Activated T-cell treated with anti-CD3 and anti-CD28 coated beads, Interleukin-2, amount 50 U/mL, for 72 hours (primary cell): Measurements from ENCODE around the gene SLIT3. TPM values are rescaled to one million over a fixed set of nuclear protein-coding genes. Genes with fewer than 3 reads are reported as not detected.

Experiments used
- ATAC-seq, 2 donors: fragments of 150-1000 bp; cut with Tn5 transposase; replicated peaks in 1 of 2; 2 replicates each; pipeline ENCODE4 v1.10.0; 2021; ENCODE audit warnings: moderate library complexity in 2 of 2, mild to moderate bottlenecking in 1 of 2
- DNase-seq, 2 donors: peaks; one replicate each; pipeline ENCODE4 v3.0.0; 2021 to 2022; ENCODE audit warnings: mixed read lengths in 1 of 2
- H3K27ac Mint-ChIP-seq: one replicate; pipeline ENCODE4 v1.8.0; 2022; ENCODE audit warnings: mild to moderate bottlenecking, moderate library complexity, mixed read lengths
- H3K27me3 Mint-ChIP-seq: one replicate; pipeline ENCODE4 v1.8.0; 2022; ENCODE audit warnings: low read depth, mixed read lengths
- H3K36me3 Mint-ChIP-seq, 2 donors: one replicate each; pipeline ENCODE4 v1.8.0; 2022; ENCODE audit warnings: mixed read lengths in 2 of 2, mild to moderate bottlenecking in 1 of 2; ENCODE audit not compliant: insufficient read depth in 2 of 2
- H3K4me1 Mint-ChIP-seq: one replicate; pipeline ENCODE4 v1.8.0; 2022; ENCODE audit warnings: low read depth, mixed read lengths
- H3K4me3 Mint-ChIP-seq, 2 donors: one replicate each; pipeline ENCODE4 v1.8.0; 2022; ENCODE audit warnings: mild to moderate bottlenecking in 2 of 2, mixed read lengths in 2 of 2, moderate library complexity in 2 of 2
- H3K9me3 Mint-ChIP-seq, 2 donors: one replicate each; pipeline ENCODE4 v1.8.0; 2022; ENCODE audit warnings: mixed read lengths in 2 of 2
- total RNA-seq, 2 donors: library from RNA; stranded (reverse); gene quantifications; one replicate each; pipeline ENCODE4 v1.2.3, GENCODE V29; 2022

SLIT3 gene
- total RNA-seq, 2 donors from 2014 or later, result 1.7 to 3.1 TPM

DNA sequence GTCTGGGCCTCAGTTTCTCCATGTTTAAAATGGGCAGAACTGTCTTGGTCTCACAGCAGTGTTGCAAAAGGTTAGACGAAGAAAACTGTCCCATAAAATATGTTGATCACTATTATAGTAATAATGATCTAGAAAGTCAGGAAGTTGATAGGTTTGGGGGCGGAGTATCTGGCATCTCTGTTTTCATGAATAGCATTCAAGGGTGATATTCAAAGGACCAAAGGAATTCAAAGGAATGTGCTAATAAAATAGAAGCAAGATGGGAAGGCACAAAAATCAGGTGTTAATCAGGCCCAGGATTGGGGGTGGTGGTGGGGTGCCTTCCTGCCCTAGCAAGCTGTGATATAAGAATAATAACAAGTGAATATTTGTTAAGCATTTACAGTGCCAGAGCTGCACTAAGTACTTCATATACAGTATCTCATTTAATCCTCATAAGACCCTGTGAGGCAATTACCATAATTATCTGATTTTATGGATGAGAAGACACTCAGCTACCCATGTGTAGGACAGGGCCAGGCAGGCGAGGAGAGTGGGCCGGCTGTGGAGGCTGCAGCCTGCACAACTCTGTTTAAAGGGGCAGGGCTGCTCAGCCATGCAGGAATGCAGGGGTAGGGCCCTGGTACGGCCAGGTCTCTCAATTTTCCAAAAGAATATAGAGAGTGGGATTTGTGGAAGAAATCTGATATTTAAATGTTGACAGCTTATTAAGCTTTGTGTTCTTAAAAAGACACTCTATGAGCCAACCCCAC, 579.8 kb downstream of the SLIT3 start:
- H3K4me3 Mint-ChIP-seq, result no peak overlapping the region
- H3K27me3 Mint-ChIP-seq, result peaks cover 45% of the 10 kb centered on the region
- peaks cover 2 to 4% of the 10 kb centered on the region in 2 donors for H3K36me3 Mint-ChIP-seq
- DNase-seq (no peak), ATAC-seq (no peak)
- no peaks in the 10 kb centered on the region for H3K9me3 Mint-ChIP-seq
- H3K4me1 Mint-ChIP-seq, result no peaks in the 10 kb centered on the region
- no peak overlapping the region for H3K27ac Mint-ChIP-seq

DNA sequence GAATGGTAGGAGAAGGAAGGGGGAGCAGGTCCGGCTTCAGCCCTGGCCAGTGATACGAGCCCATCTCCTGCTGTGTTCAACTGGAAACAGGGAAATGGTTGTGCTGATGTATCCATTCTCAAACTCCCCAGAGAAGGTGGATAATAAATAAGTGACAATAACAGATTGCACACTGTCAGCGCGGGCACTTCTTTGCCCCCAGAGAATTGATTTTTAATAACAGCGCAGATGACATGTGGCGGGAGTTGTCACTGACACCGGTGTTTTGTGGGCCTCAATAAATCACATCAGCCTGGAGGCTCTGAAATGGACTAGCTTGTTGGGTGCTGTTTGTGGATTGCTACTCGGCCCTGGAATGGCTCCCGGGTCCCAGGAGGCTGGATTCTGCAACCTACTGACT, 580.4 kb downstream of the SLIT3 start:
- H3K27me3 Mint-ChIP-seq, result peaks cover 45% of the 10 kb centered on the region
- H3K9me3 Mint-ChIP-seq, result no peaks in the 10 kb centered on the region
- H3K4me3 Mint-ChIP-seq, result no peak overlapping the region

GRCh38 chr5:168714046-168714445, 586.9 kb downstream of the SLIT3 start:
- ATAC-seq, result peak; percentile 35 to 55
- H3K36me3 Mint-ChIP-seq, result no peaks in the 10 kb centered on the region
- H3K4me3 Mint-ChIP-seq, result no peak overlapping the region
- no peak overlapping the region for H3K27ac Mint-ChIP-seq
- no peaks in the 10 kb centered on the region for H3K9me3 Mint-ChIP-seq
- peak in 1 of 2 donors; percentile 16 for DNase-seq
- peaks cover 6% of the 10 kb centered on the region for H3K4me1 Mint-ChIP-seq
- peaks cover 10% of the 10 kb centered on the region for H3K27me3 Mint-ChIP-seq

More for the DNA sequence above, 580.4 kb downstream of the SLIT3 start:
- Mint-ChIP-seq H3K36me3 (peaks cover 0 to 2% of the 10 kb centered on the region in 2 donors), H3K4me1 (no peaks in the 10 kb centered on the region), H3K27ac (no peak overlapping the region)
- ATAC-seq (no peak), DNase-seq (no peak)

GRCh38 chr5:168713051-168713450, 587.9 kb downstream of the SLIT3 start:
- Mint-ChIP-seq H3K4me3 (no peak overlapping the region), H3K36me3 (no peaks in the 10 kb centered on the region), H3K27ac (no peak overlapping the region), H3K9me3 (no peaks in the 10 kb centered on the region), H3K27me3 (peaks cover under 1% of the 10 kb centered on the region), H3K4me1 (peaks cover 6% of the 10 kb centered on the region)
- ATAC-seq (no peak), DNase-seq (no peak)

GRCh38 chr5:168712280-168712924, 588.5 kb downstream of the SLIT3 start:
- Mint-ChIP-seq H3K36me3 (no peaks in the 10 kb centered on the region), H3K27me3 (no peaks in the 10 kb centered on the region), H3K27ac (no peak overlapping the region), H3K4me1 (peaks cover 6% of the 10 kb centered on the region), H3K4me3 (no peak overlapping the region), H3K9me3 (no peaks in the 10 kb centered on the region)
- no peak for ATAC-seq
- DNase-seq, result no peak

DNA sequence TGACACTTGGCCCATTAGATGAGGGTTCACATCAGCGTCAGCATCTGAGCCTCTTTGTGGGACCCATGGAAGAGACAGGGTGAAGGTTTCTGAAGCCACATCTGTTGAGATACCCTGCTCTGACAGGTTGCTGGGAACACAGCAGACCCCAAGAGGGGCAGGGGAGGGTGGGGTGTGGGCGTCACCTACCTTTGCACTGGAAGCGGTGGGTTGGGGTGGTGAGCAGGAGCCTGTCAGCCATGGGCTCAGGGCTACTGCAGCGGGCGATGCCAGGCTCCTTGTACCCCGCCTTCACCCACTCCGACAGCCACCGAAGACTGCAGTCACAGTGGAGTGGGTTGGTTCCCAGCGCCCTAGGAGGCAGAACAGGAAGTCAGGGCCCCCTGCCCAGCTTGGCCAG, 590.2 kb downstream of the SLIT3 start:
- Mint-ChIP-seq H3K27me3 (no peaks in the 10 kb centered on the region), H3K9me3 (no peaks in the 10 kb centered on the region), H3K27ac (no peak overlapping the region), H3K4me1 (peaks cover 6% of the 10 kb centered on the region), H3K4me3 (no peak overlapping the region), H3K36me3 (no peaks in the 10 kb centered on the region)
- ATAC-seq (no peak), DNase-seq (no peak)

- Mint-ChIP-seq H3K27ac (no peak overlapping the region), H3K4me3 (no peak overlapping the region), H3K4me1 (no peaks in the 10 kb centered on the region), H3K9me3 (no peaks in the 10 kb centered on the region), H3K27me3 (no peaks in the 10 kb centered on the region), H3K36me3 (no peaks in the 10 kb centered on the region)
- ATAC-seq (no peak), DNase-seq (no peak)
These were observed 592.9 kb downstream of the SLIT3 start for GRCh38 chr5:168707716-168708695.

GRCh38 chr5:168706655-168707069, 594.3 kb downstream of the SLIT3 start:
- Mint-ChIP-seq H3K9me3 (no peaks in the 10 kb centered on the region), H3K4me3 (no peak overlapping the region), H3K27me3 (no peaks in the 10 kb centered on the region), H3K4me1 (no peaks in the 10 kb centered on the region), H3K36me3 (no peaks in the 10 kb centered on the region), H3K27ac (no peak overlapping the region)
- DNase-seq (peak; percentile 18 to 42), ATAC-seq (peak; percentile 53 to 68)

DNA sequence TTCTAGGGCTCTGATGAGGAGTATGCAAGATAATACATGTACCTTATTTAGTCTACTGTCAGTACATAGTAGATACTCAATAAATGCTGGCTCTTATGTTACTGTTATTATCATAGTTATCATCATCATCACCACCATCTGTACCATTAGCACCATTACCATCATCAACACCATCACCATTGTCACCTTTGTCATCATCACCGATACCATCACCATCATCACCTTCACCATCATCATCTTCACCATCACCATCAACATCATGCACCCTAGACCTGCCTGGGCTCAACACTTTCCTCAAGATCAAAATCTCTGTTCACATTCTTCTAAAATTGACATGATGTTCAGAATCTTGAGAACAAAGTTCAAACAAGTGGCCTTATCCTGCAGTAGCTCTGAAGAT, 595.6 kb downstream of the SLIT3 start:
- ATAC-seq, result no peak

DNA sequence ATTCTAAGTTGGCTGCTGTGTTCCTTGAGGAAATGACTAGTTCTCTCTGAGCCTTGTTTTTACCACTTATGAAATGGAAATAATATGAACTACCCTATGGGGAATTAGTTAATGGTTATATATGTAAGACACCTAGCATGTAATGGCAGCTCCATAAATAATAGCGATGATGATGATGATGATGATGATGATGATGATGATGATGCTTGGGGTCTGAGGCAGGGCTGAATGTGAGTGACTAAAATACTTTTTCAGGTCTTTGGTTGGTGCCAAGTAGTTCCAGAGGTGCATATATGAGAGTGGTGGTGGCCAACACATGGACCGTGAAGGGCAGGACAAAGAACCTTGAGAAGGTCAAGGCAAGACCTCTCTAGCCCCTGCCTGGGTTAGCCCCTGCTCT, 598.4 kb downstream of the SLIT3 start:
- ATAC-seq, result no peak
- H3K4me1 Mint-ChIP-seq, result no peaks in the 10 kb centered on the region

More for the DNA sequence above, 595.6 kb downstream of the SLIT3 start:
- Mint-ChIP-seq H3K4me1 (no peaks in the 10 kb centered on the region), H3K4me3 (no peak overlapping the region), H3K27me3 (no peaks in the 10 kb centered on the region), H3K9me3 (no peaks in the 10 kb centered on the region), H3K36me3 (no peaks in the 10 kb centered on the region), H3K27ac (no peak overlapping the region)
- DNase-seq, result no peak

DNA sequence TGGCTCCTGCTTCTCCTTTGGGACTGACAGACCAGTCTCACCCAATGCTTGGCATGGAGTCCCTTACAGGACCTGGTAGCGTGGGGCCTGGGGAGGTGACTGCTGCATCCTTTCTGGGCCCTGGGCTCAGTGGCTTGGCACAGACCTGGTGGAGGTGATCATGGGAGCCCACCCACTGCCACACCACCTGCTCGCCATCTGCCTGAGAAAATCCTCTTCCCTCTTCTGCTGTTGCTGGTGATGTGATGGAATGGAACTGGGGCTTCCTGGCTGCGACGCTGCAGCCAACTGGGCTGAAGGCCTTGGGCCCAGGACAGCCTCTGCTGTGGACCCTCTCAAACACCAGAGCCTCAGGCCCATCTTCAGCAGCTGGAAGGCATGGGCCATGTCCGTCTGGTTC, 599.3 kb downstream of the SLIT3 start:
- Mint-ChIP-seq H3K27me3 (peaks cover 13% of the 10 kb centered on the region), H3K36me3 (no peaks in the 10 kb centered on the region), H3K9me3 (no peaks in the 10 kb centered on the region), H3K4me3 (no peak overlapping the region), H3K27ac (no peak overlapping the region), H3K4me1 (no peaks in the 10 kb centered on the region)
- DNase-seq (no peak), ATAC-seq (no peak)

More for the DNA sequence above, 598.4 kb downstream of the SLIT3 start:
- DNase-seq, result no peak
- H3K27me3 Mint-ChIP-seq, result peaks cover 5% of the 10 kb centered on the region
- no peak overlapping the region for H3K4me3 Mint-ChIP-seq
- no peaks in the 10 kb centered on the region for H3K9me3 Mint-ChIP-seq
- H3K36me3 Mint-ChIP-seq, result no peaks in the 10 kb centered on the region
- H3K27ac Mint-ChIP-seq, result no peak overlapping the region

DNA sequence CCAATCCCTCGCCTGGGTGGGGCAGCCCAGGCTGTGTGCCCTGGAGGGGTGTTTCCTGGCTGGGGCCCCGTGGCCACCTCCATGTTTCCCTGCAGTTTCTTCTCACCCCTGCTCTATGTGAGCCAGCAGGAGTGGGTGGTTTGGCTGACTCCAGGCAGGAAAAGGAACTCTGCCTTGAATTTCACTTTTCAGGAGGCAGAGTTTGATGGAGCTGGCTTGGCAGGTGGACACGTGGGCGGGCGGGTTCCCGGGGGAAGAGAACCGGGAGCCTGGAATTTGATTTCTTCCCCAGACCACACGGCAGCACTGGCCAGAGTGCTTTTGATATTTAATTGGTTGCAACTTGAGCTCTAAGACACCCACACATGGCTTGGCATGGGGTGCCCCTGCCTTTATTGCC, 601.9 kb downstream of the SLIT3 start:
- DNase-seq (no peak), ATAC-seq (no peak)
- Mint-ChIP-seq H3K27ac (no peak overlapping the region), H3K9me3 (no peaks in the 10 kb centered on the region), H3K36me3 (no peaks in the 10 kb centered on the region), H3K4me1 (no peaks in the 10 kb centered on the region), H3K4me3 (no peak overlapping the region), H3K27me3 (peaks cover 13% of the 10 kb centered on the region)
